Gastrocnemius medialis (tissue), 4 donors: ENCODE results near the gene ACTR6. TPM values are rescaled to one million over a fixed set of nuclear protein-coding genes. Genes with fewer than 3 reads are reported as not detected.
"Not testable (repeated sequence)": the region's sequence is repeated elsewhere in the genome, so short reads cannot be mapped to it uniquely, and the experiment has no call there.

ENCODE experiments used
- ATAC-seq, 2 donors: fragments of 150-250 bp; one replicate each; pipeline ENCODE4 v1.9.1; 2016
- DNase-seq, 2 donors: peaks; one replicate each; pipeline ENCODE4 v3.0.0-alpha.2; 2019
- H3K27ac ChIP-seq, 4 donors: fragments of 200-600 bp; sonication (generic); 1 replicate in 1 of 4; 2 replicates in 3 of 4; pipeline ENCODE4 v1.5.1; 2016 to 2018; ENCODE audit warnings: mild to moderate bottlenecking in 2 of 4, moderate library complexity in 1 of 4
- H3K27me3 ChIP-seq, 3 donors: fragments of 200-600 bp; sonication (generic) in 2 of 3; 1 replicate in 1 of 3; 2 replicates in 2 of 3; pipeline versions ENCODE4 v1.5.1 to v1.6.0; 2016 to 2019; ENCODE audit warnings: mild to moderate bottlenecking in 1 of 3, moderate library complexity in 1 of 3
- H3K36me3 ChIP-seq, 2 donors: fragments of 200-600 bp; sonication (generic) in 1 of 2; one replicate each; pipeline ENCODE4 v1.5.1; 2017 to 2018
- H3K4me1 ChIP-seq, 2 donors: fragments of 200-600 bp; sonication (generic) in 1 of 2; one replicate each; pipeline ENCODE4 v1.5.1; 2016 to 2017; ENCODE audit warnings: mild to moderate bottlenecking in 2 of 2
- H3K4me3 ChIP-seq, 4 donors: fragments of 200-600 bp; sonication (generic) in 3 of 4; 1 replicate in 1 of 4; 2 replicates in 3 of 4; pipeline ENCODE4 v1.5.1; 2016 to 2019; ENCODE audit warnings: mild to moderate bottlenecking in 2 of 4
- H3K9me3 ChIP-seq, 3 donors: fragments of 200-600 bp; sonication (generic) in 2 of 3; 1 replicate in 1 of 3; 2 replicates in 2 of 3; pipeline ENCODE4 v1.5.1; 2016 to 2019
- POLR2A ChIP-seq, 2 donors: fragments of 450-650 bp; IDR thresholded peaks; one replicate each; pipeline ENCODE4 v1.6.1; 2017; ENCODE audit warnings: antibody characterized with exemption in 2 of 2, mild to moderate bottlenecking in 2 of 2, moderate library complexity in 2 of 2
- in situ Hi-C, 4 donors: fragments of 200-750 bp; cut with MboI; loops; one replicate each; pipeline versions ENCODE4 v1.15.0 to v1.8.0; 2017; ENCODE audit warnings: low sequenced_read_pairs in 4 of 4
- intact Hi-C: fragments of 100-400 bp; cut with DNase I; formaldehyde crosslinking; loops from one replicate; pipeline ENCODE4 v1.15.1; 2023; ENCODE audit warnings: low total_unique reads
- total RNA-seq, 4 donors: library from RNA; depleted of rRNA; stranded (reverse); fragments of >200 nt; gene quantifications; one replicate each; pipeline versions ENCODE4 v1.1.0 to v1.2.3, GENCODE V29; 2016
- TF ChIP-seq, protein P1 (sequence below), 5 experiments: fragments of 450-650 bp in 3 of 5; fragments of 200-600 bp in 2 of 5; sonication (generic) in 2 of 5; IDR thresholded peaks in 4 of 5; conservative IDR thresholded peaks in 1 of 5; 1 replicate in 4 of 5; 2 replicates in 1 of 5; pipeline ENCODE4 v1.5.1; 2016 to 2019; ENCODE audit warnings: antibody characterized with exemption in 5 of 5, mild to moderate bottlenecking in 3 of 5, moderate library complexity in 3 of 5

Gene ACTR6
- total RNA-seq, 4 donors from 2014 or later = 8.4 to 19.2 (median 16.6) TPM

DNA sequence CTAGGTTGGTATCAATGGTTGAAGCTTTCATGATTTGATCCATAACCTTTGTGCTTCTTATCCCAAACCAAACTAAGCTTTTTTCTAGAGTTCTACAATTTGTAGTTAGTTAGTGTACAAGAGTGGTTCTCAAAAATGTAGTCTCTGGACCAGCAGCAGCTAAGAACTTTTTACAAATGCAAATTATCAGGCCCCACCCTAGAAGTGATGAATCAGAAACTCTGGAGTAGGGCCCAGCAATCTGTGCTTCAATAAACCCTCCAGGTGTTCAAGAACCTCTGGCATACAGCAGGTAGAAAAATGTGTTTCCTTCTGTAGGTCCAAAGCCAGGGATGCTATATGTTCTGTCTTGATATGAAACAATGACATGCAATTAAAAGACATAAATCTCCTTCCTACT is 26.1 kb upstream of the ACTR6 start:
- ATAC-seq = no peak
- Histone ChIP-seq H3K4me1 (no peaks in the 10 kb centered on the region), H3K36me3 (no peaks in the 10 kb centered on the region), H3K27ac (no peak overlapping the region), H3K9me3 (no peaks in the 10 kb centered on the region), H3K27me3 (no peaks in the 10 kb centered on the region), H3K4me3 (no peak overlapping the region)
- no peak for DNase-seq
- intact Hi-C loops = no loop called here
- in situ Hi-C loops = no loop called here
- no peak for TF ChIP-seq POLR2A (IDR thresholded peaks at IDR 0.05)
- TF ChIP-seq, protein P1, sequence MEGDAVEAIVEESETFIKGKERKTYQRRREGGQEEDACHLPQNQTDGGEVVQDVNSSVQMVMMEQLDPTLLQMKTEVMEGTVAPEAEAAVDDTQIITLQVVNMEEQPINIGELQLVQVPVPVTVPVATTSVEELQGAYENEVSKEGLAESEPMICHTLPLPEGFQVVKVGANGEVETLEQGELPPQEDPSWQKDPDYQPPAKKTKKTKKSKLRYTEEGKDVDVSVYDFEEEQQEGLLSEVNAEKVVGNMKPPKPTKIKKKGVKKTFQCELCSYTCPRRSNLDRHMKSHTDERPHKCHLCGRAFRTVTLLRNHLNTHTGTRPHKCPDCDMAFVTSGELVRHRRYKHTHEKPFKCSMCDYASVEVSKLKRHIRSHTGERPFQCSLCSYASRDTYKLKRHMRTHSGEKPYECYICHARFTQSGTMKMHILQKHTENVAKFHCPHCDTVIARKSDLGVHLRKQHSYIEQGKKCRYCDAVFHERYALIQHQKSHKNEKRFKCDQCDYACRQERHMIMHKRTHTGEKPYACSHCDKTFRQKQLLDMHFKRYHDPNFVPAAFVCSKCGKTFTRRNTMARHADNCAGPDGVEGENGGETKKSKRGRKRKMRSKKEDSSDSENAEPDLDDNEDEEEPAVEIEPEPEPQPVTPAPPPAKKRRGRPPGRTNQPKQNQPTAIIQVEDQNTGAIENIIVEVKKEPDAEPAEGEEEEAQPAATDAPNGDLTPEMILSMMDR (IDR thresholded peaks at IDR 0.05 in 4 of 5, conservative IDR thresholded peaks at IDR 0.05 in 1 of 5) = no peak

- in situ Hi-C loops = not testable (repeated sequence)
Observed at GRCh38 chr12:100176493-100176892, 24.1 kb upstream of the ACTR6 start.

DNA sequence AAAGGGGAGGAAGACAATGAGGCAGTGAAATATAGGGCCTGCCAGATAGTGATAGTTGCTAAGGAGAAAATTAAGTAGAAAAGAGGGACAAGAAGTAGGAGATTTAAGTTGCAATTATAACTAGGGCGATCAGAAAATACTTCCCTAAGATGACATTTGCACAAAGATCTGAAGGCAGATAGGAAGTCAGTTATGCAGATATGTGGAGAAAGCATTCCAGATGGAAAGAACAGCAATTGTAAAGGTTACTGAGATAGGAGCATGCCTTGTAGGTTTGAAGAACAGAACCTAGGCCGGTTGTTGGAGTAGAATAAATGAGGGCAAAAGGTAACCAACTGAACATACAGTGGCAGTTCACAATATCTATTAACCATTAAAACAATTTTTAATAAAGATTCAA is 21.4 kb upstream of the ACTR6 start:
- TF ChIP-seq, protein P1 (IDR thresholded peaks at IDR 0.05 in 4 of 5, conservative IDR thresholded peaks at IDR 0.05 in 1 of 5) = no peak
- no peak for TF ChIP-seq POLR2A (IDR thresholded peaks at IDR 0.05)
- in situ Hi-C loops = no loop called here

More at GRCh38 chr12:100176493-100176892, 24.1 kb upstream of the ACTR6 start:
- intact Hi-C loops, H3K27me3 ChIP-seq, H3K9me3 ChIP-seq, ATAC-seq, DNase-seq, H3K27ac ChIP-seq, H3K4me1 ChIP-seq, H3K4me3 ChIP-seq, H3K36me3 ChIP-seq: not testable (repeated sequence)

DNA sequence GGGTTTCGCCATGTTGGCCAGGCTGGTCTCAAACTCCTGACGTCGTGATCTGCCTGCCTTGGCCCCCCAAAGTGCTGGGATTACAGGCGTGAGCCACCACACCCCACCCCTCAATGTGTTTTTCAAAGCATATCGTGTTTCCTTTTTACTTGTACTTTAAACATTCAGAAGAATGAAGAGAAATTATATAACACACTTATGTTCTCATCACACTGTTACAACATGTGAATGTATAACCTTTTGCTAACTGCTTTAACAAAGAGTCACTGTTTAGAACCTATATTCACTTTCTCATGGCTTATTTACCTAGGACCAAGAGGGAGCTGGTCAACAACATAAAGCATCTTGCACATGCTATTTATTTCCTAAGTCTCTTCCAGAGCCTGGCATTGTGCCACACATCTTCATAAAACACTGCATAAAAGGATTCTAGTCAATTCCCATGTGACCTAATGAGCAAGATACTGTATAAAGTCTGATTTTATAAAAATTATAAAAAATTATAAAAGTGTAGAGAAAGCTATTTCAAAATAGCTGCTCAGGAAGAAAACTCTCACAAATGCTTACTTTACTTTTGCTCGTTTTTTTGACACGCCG is 16.0 kb upstream of the ACTR6 start:
- intact Hi-C loops = no loop called here
- Histone ChIP-seq H3K27ac (no peak overlapping the region), H3K27me3 (no peaks in the 10 kb centered on the region), H3K9me3 (no peaks in the 10 kb centered on the region), H3K4me3 (no peak overlapping the region), H3K4me1 (no peaks in the 10 kb centered on the region), H3K36me3 (no peaks in the 10 kb centered on the region)
- DNase-seq = no peak
- no peak for TF ChIP-seq POLR2A (IDR thresholded peaks at IDR 0.05)
- TF ChIP-seq, protein P1 (IDR thresholded peaks at IDR 0.05 in 4 of 5, conservative IDR thresholded peaks at IDR 0.05 in 1 of 5) = no peak
- in situ Hi-C loops = no loop called here
- ATAC-seq = no peak

More for the DNA sequence above, 21.4 kb upstream of the ACTR6 start:
- DNase-seq = no peak
- intact Hi-C loops = no loop called here
- Histone ChIP-seq H3K27ac (no peak overlapping the region), H3K27me3 (no peaks in the 10 kb centered on the region), H3K9me3 (no peaks in the 10 kb centered on the region), H3K36me3 (no peaks in the 10 kb centered on the region), H3K4me3 (no peak overlapping the region), H3K4me1 (no peaks in the 10 kb centered on the region)
- ATAC-seq = no peak

- no peak for ATAC-seq
- Histone ChIP-seq H3K27me3 (no peaks in the 10 kb centered on the region), H3K36me3 (no peaks in the 10 kb centered on the region), H3K9me3 (no peaks in the 10 kb centered on the region), H3K4me3 (no peak overlapping the region), H3K4me1 (no peaks in the 10 kb centered on the region), H3K27ac (no peak overlapping the region)
- intact Hi-C loops (no loop called here), in situ Hi-C loops (no loop called here)
- TF ChIP-seq, protein P1 (IDR thresholded peaks at IDR 0.05 in 4 of 5, conservative IDR thresholded peaks at IDR 0.05 in 1 of 5) = no peak
- no peak for TF ChIP-seq POLR2A (IDR thresholded peaks at IDR 0.05)
- no peak for DNase-seq
Observed at GRCh38 chr12:100185361-100185894, 15.2 kb upstream of the ACTR6 start.
